Measurements from ENCODE around the gene IL4R. TPM values are rescaled to one million over a fixed set of nuclear protein-coding genes. Genes with fewer than 3 reads are reported as not detected.

The IL4R gene
- total and polyA plus RNA-seq, 2 of the 8 experiments (the other 6 are each of a cell fraction or from before 2014, with no cell fraction given): 29.1 to 29.4 TPM

DNA sequence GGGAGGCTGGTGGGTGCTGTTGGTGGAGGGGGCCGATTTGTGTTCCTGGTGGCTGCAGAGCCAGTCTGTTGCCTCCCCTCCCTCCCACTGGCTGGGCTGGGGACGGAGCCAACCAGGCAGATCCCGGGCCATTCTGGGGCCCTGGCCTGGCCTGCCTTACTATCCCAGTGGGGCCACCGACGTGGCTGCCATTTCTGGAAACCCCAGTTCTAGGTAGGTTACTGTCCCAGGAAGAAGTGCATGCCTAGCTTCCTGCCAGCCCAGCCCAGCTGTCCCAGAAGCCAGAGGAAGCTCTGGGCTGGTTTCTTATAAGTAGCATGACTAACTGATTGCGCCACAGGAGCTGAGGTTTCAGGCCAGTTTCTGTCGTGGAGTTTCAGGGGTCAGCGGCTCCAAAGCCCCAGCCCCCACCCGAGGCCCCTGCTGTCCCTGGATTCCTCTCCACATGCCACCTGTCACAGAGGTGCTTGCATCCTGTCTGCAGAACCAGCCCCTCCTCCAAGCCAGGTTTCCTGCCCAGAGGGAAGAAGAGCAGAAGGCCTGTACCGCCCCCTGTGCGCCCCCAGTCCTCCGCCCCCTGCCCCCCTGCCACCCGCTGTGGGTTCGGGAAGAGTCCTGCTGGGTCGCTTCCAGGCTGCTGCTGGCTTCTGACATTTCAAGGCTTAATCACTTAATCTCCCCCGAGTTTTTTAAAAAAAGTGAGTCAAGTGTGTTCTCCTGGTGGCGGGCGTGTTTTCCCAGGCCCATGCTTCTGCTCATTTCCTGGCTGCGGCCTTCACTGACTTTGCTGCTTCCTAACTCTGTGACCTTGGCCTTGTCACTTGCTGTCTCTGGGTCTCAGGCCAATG is 13.2 kb downstream of the IL4R start:
- H3K79me2 ChIP-seq (ENCODE audit: control insufficient read depth in 1 of 2, insufficient read depth in 2 of 2, low read length in 2 of 2): peaks cover 0 to 43% of the 10 kb centered on the region in 2 experiments; a peak in 2 of 4 replicates
- no peak for TF ChIP-seq ATF3 (IDR thresholded peaks at IDR 0.05; ENCODE audit: insufficient read depth, low read depth, low read length)
- TF ChIP-seq CEBPB (IDR thresholded peaks at IDR 0.05; ENCODE audit: low read depth, low read length): peak; percentile 90
- no peak for TF ChIP-seq SIRT6 (IDR thresholded peaks at IDR 0.05; ENCODE audit: low read length)
- no peak for TF ChIP-seq BRCA1 (IDR thresholded peaks at IDR 0.05; ENCODE audit: low read depth, low read length)
- TF ChIP-seq KDM5A (IDR thresholded peaks at IDR 0.05; ENCODE audit: low read length): no peak
- no peak for TF ChIP-seq NRF1 (IDR thresholded peaks at IDR 0.05; ENCODE audit: low read depth, low read length)
- no peak for TF ChIP-seq CREB1 (IDR thresholded peaks at IDR 0.05)
- no peak for TF ChIP-seq SUZ12 (IDR thresholded peaks at IDR 0.05; ENCODE audit: low read length)
- TF ChIP-seq RXRA (IDR thresholded peaks at IDR 0.05; ENCODE audit: insufficient read depth, low read depth, low read length): no peak
- TF ChIP-seq TAF7 (optimal IDR thresholded peaks at IDR 0.05; ENCODE audit: borderline replicate concordance, low read depth, low read length): no peak
- TF ChIP-seq TAF1 (IDR thresholded peaks at IDR 0.05; ENCODE audit: low read depth, low read length): no peak
- no peak for TF ChIP-seq TEAD4 (IDR thresholded peaks at IDR 0.05; ENCODE audit: low read depth, low read length)

More for the DNA sequence above, 13.2 kb downstream of the IL4R start:
- Histone ChIP-seq H2BK20ac (ENCODE audit: low read length) (peak overlapping the region; percentile 88), H3K79me1 (ENCODE audit: low read depth, low read length) (peaks cover 3% of the 10 kb centered on the region; the same call in 1 of the 2 replicates), H4K5ac (ENCODE audit: insufficient read length, low read depth, low read length) (no peak overlapping the region), H3K36me3 (ENCODE audit: control insufficient read depth in 2 of 4, insufficient read depth in 4 of 4, low read length in 3 of 4) (no peaks in the 10 kb centered on the region), H2BK12ac (ENCODE audit: low read depth, low read length) (peak overlapping the region; percentile 96), H3K23me2 (ENCODE audit: low read depth, low read length) (no peaks in the 10 kb centered on the region), H3K9ac (replicated peaks in 1 of 4; ENCODE audit: extremely low read depth in 1 of 4, low read depth in 3 of 4, low read length in 3 of 4) (no peak overlapping the region; a peak in 2 of 7 replicates), H2BK5ac (ENCODE audit: low read depth, low read length) (peak overlapping the region; percentile 95), H3K23ac (ENCODE audit: insufficient read length) (no peak overlapping the region), H2AFZ (ENCODE audit: low read length) (no peak overlapping the region), H3K18ac (ENCODE audit: extremely low read depth, low read length) (peak overlapping the region; percentile 91), H4K91ac (replicated peaks; ENCODE audit: insufficient read length, low read length) (peak overlapping the region; percentile 86), H3K27ac (ENCODE audit: low read depth, low read length) (peak overlapping the region; percentile 20; the same call in 1 of the 2 replicates), H3K9me3 (ENCODE audit: insufficient read depth in 2 of 2, low read depth in 1 of 2, low read length in 1 of 2) (no peaks in the 10 kb centered on the region), H3K4ac (replicated peaks; ENCODE audit: insufficient read length, low read depth, low read length) (peak overlapping the region; percentile 46), H2AK5ac (ENCODE audit: low read depth, low read length) (peak overlapping the region; percentile 76; the same call in 1 of the 2 replicates), H2BK15ac (ENCODE audit: low read length) (peak overlapping the region; percentile 55; the same call in 1 of the 2 replicates), H4K20me1 (replicated peaks in 1 of 2; ENCODE audit: control insufficient read depth in 1 of 2, insufficient read depth in 2 of 2, low read length in 2 of 2) (no peaks in the 10 kb centered on the region), H3K27me3 (replicated peaks in 1 of 4; ENCODE audit: control insufficient read depth in 3 of 4, extremely low read depth in 1 of 4, insufficient read depth in 3 of 4, low read length in 3 of 4) (no peaks in the 10 kb centered on the region), H4K8ac (ENCODE audit: extremely low read depth, insufficient read depth, low read length) (0 out of 2 replicates have a peak overlapping the region, but pooled peaks have one; percentile 28), H3K4me2 (ENCODE audit: insufficient read depth in 1 of 2, low read depth in 2 of 2, low read length in 2 of 2) (peak overlapping the region; percentile 10 to 32; a peak in 2 of 4 replicates), H3K14ac (ENCODE audit: insufficient read length) (no peak overlapping the region), H3K4me3 (ENCODE audit: extremely low read depth in 1 of 4, insufficient read depth in 2 of 4, low read depth in 3 of 4, low read length in 4 of 4) (peak overlapping the region in 1 of 4 experiments; percentile 17; a peak in 1 of 8 replicates), H2BK120ac (replicated peaks; ENCODE audit: low read depth, low read length) (peak overlapping the region; percentile 91), H3K4me1 (replicated peaks in 1 of 4; ENCODE audit: control insufficient read depth in 3 of 4, insufficient read depth in 4 of 4, low read length in 3 of 4) (peaks cover 17 to 35% (median 27%) of the 10 kb centered on the region in 4 experiments), H3K56ac (replicated peaks; ENCODE audit: insufficient read length, low read depth, low read length) (no peak overlapping the region)
- FAIRE-seq: no peak
- peak; percentile 80 to 88 for DNase-seq (ENCODE audit: low read depth in 1 of 2, low spot score in 2 of 2)
- WGBS, 2 experiments (ENCODE audit: extremely low coverage in 1 of 2, insufficient coverage in 1 of 2, insufficient read length in 1 of 2, insufficient replicate concordance in 2 of 2, low coverage in 1 of 2, low lambda C conversion rate in 2 of 2, missing lambda C conversion rate in 1 of 2): 18% methylated on average over 17 of the region's 19 CpGs; no CpG with 5 or more reads in 1 of the 2 experiments
- ChIA-PET POLR2A (ENCODE audit: partially characterized antibody) (interaction anchor here (0.8 to 0.9 kb wide), 2 partner anchors 9 to 93 kb away, joined by 3 read pairs; no protein-coding TSS in a partner anchor), CTCF (ENCODE audit: partially characterized antibody) (interaction anchor here (1.5 to 1.7 kb wide), 3 partner anchors 41 to 147 kb away, joined by 4 to 7 read pairs (median 5); no protein-coding TSS in a partner anchor)

Data from H1 (cell line).